Sciatic nerve (tissue), 2 donors: Measurements from ENCODE around the gene TSSC4. TPM values are rescaled to one million over a fixed set of nuclear protein-coding genes. Genes with fewer than 3 reads are reported as not detected.

ENCODE experiments used
- ATAC-seq: fragments of 200-7000 bp; cut with Tn5 transposase; one replicate; pipeline ENCODE4 v1.9.1; 2020; ENCODE audit warnings: mild to moderate bottlenecking, moderate library complexity
- DNase-seq: peaks from one replicate; pipeline ENCODE4 v3.0.0-alpha.2; 2020; ENCODE audit warnings: low spot score
- intact Hi-C: fragments of 100-400 bp; cut with DNase I; formaldehyde crosslinking; loops from one replicate; pipeline ENCODE4 v1.14.2; 2022
- total RNA-seq: library from RNA; stranded (reverse); fragmentation: NEBNext Ultra II Directional; extraction: Animal tissue kit (Norgen Biotek cat#: 25700); gene quantifications from one replicate; pipeline ENCODE4 v1.2.1, GENCODE V29; 2021
- donor health status: DM: no; HTN: no; CAD: no.
- donor health status: DM: no; HTN: no; CAD: no.

The TSSC4 gene
- total RNA-seq, 1 donor from 2014 or later, result 41.0 TPM

DNA sequence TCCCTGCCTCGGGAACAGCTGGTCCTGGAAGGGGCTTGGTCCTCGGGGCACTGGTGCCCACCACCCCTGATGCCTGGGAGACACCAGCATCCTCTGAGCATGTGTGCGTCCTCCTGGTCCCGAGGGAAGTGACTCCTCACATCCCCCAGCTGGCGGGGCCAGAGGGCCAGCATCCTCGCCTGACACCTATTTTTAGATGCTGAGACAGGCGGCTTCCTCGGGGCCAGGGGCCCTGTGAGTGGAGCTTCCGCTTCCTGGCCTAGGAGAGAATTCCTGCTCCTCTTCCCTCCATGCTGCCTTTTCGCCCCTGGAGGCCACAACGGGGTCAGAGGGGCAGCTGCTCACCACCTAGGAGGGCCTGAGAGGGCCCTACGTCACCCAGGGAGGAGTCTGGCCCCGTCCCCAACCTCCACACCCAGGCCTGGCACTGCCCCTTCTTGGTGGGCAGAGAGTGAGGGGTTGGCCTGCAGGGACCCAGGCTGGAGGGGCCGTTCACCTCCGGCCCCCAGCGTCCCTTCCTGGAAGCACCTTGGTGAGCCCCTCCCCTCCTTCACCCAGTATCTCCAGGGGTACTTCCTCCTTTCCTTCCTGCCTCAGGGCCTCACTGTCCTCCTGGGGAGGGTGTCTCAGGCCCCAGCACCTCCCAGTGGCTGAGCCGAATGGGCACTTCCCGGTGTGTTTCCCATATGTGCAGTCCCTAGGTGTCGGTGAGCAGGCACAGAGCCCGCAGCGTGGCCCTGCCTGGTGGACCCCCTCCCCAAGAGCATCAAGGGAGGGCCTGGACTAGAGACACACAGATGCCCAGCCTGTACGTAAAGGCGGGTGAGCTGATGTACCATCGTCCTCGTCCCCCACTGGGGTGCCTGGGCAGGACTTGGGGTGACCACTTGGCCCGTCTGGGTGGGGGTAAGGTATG, 17.4 kb upstream of the TSSC4 start:
- ATAC-seq, result peak; percentile 14
- intact Hi-C loops, result loop anchor here (10.0 kb wide), 1 partner anchor 1638 kb away; the partner anchor contains the start of gene TALDO1
- DNase-seq, result no peak

DNA sequence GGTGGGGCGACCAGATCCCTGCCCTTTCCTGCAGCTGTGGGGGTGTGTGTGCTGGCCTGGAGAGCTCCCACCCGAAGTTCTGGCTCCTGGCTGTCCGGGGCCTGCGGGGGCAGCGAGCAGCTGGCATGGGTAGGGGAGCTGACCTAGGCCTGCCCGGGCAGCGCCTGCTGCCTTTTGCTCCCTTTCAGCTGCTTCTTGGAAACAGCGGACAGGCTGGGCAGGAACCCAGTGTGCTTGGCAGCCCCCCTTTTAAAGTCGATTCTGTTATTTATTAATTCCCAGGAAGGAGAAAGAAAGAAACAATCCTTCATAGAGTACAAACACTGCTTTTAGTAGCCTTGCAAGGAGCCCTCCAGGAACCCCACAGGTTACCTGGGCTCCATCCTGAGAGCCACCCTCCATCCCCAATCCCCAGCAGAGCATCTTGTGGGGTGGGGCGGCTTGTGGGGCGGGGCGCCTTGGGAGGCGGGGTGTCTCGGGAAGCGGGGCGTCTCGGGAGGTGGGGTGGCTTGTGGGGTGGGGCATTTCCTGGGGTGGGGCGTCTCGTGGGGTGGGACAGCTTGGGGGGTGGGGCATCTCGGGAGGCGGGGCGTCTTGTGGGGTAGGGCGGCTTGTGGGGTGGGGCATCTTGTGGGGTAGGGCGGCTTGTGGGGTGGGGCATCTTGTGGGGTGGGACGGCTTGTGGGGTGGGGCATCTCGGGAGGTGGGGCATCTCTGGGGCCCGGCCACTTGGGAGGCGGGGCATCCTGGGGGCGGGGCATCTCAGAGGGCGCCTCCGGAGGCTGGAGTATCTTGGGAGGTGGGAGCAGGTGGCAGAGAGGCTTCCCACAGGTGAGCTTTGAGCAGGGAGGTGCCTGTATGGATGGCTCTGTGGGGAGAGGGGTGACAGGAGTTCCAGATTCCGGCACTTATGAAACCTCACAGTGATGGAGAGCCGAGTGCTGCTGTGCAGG, 16.4 kb upstream of the TSSC4 start:
- DNase-seq, result no peak
- intact Hi-C loops, result loop anchor here (10.0 kb wide), 1 partner anchor 1639 kb away; the partner anchor contains the start of gene TALDO1
- peak; percentile 31 for ATAC-seq

DNA sequence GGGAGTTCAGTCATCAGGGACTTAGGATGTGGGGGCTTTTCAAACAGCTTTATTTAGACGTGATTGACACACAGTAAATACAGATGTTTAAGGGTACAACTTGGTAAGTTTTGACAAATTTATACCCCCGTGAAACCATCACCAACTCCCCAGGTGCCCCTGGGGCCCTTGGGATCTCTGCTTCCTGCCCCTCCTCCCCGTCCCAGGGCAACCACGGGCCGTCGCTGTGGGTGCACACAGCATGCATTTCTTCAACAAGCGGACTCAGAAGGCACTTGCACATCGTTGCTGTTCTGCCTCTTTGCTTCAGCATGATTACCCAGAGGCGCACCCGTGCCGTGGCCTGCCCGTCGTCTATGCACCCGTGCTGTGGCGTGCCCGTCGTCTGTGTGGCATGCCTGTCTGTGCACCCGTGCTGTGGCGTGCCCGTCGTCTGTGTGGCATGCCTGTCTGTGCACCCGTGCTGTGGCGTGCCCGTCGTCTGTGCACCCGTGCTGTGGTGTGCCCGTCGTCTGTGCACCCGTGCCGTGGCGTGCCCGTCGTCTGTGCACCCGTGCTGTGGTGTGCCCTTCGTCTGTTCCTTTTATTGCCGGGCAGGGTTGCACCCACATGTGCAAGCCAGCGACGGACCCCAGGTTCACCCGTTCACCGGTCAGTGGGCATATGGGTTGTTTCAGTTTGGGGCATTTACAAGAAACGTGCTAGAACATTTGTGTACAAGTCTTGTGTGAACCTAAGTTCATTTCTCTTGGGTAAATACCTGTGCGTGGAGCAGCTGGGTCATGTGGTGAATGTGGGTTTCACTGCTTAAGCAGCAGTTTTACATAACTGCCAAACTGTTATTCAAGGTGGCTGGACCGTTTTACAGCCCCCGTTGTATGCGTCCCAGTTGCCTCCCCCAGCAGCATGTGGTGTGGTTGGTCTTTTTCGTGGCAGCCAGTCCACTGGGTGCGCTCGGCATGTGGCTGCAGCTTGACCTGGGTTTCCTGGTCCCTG, 15.1 kb upstream of the TSSC4 start:
- DNase-seq, result no peak
- intact Hi-C loops, result loop anchor here (10.0 kb wide), 1 partner anchor 1641 kb away; the partner anchor contains the start of gene TALDO1
- ATAC-seq, result no peak

DNA sequence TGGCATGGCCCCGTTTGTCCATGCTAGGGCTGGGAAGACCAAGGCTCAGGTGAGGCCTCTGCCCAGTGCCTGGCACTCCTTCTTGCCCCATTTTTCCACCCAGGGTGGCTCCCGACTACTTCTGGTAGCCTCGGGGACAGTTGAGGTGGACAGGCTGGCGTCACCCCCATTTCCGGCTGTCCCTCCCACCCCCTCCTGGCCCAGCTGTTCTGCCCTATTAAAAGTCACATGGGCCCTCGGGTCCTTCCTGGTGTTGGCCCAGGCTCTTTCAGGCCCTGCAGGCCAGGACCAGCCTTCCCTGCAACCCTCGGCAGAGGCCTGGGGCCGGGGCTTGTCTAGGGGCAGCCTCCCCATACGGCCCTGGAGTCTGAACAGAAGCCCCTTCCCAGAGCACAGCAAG, 14.0 kb upstream of the TSSC4 start:
- DNase-seq (no peak), ATAC-seq (no peak)
- intact Hi-C loops, result loop anchor here (10.0 kb wide), 1 partner anchor 1642 kb away; the partner anchor contains the start of gene TALDO1

DNA sequence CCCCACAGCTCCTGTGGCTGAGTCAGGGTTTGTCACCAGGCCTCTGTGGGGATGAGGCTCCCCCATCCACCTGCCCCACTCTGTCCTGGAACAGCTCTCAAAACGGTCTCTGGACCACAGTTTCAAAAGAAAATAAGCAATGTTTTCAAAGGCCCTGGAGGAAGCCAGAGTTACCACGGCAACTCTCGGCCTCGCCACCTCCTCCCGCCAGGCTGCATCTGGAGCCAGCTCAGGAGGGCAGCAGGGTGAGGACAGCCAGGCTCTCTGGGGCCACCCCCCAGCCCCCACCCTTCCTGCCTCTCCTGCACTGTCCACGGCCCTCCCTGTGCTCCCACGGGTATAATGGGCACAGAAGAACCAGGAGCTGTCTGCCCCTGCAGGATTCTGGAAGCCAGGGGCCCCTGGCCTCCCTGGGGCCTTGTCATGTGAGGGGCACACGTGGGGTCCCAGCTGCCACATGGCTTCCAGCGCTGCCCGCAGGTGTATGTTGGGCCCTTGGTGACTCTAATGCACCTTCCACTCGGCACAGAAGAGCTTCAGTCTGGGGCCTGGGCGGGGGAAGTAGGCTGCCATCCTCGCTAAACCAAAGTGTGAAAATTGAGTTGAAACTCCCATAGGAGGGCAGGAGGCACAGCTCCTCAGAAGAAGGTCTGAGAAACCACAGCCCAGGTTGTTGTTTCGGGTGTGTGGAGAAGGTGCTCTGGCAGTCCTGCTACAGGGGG, 13.1 kb upstream of the TSSC4 start:
- DNase-seq, result no peak
- intact Hi-C loops, result loop anchor here (10.0 kb wide), 1 partner anchor 1643 kb away; the partner anchor contains the start of gene TALDO1
- peak; percentile 19 for ATAC-seq

DNA sequence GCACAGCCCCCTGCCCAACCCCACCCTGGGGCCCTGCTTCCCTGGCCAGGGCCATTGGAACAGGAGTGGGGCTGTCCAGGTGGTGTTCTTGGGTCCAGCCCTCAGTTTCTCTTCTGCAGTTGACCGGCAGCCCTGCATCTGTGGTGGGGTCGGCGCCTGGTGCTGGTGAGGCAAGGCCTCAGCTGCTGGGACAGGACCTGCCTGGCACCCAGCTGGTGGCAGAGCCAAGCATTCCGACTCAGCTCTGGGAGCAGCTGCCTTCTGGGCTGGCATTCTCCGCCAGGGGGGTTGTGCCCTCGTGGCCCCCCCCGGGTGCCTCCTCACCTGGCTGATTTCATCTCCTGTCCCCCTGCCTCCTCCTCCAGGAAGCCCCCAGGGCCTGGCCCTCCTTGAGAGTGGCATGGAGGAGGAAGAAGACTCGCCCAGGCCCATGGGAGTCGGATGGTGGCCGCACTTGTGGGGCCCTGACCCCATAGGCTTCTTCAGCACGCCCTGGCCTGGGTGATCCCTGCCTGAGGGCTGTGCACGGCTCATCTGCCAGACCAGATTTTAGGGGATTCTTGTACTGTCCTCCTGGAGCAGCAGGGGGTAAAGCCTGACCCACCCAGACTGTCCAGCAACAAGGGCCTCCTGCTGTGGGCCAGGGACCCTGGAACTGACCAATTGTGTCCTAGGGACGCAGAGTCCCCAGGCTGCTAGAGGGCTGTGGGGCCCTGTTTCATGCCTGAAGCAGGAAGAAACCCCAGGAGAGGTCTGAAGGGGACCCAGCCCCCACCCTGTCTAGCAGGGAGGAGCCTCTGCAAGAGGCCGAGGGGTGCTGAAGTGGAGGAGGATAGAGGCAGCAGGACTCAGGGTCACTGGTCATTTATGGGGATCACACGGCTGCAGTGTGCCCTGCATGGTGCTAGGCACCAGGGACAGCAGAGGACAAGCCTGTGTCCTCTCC, 11.8 kb upstream of the TSSC4 start:
- DNase-seq (no peak), ATAC-seq (no peak)
- intact Hi-C loops, result loop anchor here (10.0 kb wide), 1 partner anchor 1644 kb away; the partner anchor contains the start of gene TALDO1

DNA sequence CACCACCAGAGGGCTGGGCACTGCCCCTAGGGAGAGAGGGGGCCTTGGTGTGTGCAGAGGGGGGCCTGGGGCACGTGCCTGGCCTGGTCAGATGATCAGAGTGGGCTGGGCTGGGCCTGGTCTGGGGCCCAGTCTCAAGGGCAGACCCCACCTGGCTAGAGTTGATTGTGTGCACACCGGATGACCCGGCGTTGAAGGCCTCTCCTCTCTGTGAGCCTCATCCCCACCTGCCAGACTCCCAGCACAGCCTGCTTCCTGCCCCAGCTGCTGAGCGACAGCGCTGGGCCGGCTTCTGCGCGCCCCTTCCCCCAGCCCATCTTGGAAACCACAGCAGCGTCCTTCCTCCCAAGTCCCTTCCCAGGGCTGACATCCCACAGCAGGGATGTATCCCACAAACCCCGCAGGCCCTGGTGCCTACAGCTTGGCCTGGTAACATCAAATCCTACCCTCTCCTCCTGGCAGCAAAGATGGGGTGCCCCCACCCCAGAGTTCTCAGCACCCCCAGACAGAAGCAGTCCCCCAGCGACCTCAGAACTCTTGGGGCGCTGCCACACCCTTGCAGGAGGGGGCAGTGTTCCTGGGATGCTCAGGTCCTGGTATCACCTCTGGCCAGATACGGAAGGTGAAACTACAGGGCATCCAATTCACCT, 11.0 kb upstream of the TSSC4 start:
- no peak for ATAC-seq
- no peak for DNase-seq
- intact Hi-C loops, result loop anchor here (10.0 kb wide), 1 partner anchor 1645 kb away; the partner anchor contains the start of gene TALDO1

DNA sequence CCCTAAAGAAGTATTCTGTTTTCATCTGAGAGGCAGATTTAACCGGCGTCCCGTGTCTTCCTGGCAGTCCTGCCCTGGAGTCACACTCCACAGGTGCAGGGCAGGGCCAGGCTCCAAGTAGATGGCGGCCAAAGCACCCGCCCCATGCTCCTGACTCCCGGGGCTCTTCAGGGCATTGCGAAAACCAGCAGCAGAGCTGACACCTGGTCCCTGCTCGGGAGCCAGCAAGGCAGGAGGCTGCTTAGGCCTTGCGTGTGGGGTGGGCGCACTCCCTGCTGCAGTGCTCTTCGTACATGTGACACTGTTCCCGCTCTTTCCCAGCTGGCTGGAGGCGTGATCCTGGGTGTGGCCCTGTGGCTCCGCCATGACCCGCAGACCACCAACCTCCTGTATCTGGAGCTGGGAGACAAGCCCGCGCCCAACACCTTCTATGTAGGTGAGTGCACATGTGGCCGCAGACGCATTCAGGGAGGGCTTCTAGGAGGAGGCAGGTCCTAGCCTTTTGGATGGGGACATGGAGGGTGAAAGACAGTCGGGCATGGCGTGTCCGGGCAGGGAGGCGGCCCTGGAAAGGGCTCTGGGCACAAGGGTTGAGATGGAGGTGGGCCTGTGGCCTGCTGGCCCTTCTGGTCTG, 10.3 kb upstream of the TSSC4 start:
- peak; percentile 2 for ATAC-seq
- intact Hi-C loops, result no loop called here
- no peak for DNase-seq

DNA sequence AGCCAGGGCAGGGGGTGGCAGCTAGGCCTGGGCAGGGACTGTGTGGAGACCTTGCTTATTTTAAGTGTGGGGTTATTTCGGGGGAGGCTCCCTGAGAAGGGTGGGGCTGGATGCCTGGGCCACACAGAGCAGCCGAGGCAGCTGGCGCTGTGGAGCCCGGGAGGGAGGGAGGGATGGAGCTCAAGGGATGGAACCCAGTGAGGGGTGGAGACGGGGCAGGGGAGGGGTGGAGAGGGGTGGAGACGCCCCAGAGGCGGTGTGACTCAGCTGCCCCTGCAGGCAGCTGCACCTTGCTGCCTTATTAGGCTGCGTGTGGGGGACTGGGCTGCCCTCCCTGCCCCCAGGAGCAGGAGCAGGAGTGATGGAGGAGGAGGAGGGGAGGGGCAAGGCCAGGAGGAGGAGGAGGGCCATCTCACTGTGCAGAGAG, 9.8 kb upstream of the TSSC4 start:
- intact Hi-C loops, result no loop called here
- DNase-seq, result no peak
- ATAC-seq, result peak; percentile 58

DNA sequence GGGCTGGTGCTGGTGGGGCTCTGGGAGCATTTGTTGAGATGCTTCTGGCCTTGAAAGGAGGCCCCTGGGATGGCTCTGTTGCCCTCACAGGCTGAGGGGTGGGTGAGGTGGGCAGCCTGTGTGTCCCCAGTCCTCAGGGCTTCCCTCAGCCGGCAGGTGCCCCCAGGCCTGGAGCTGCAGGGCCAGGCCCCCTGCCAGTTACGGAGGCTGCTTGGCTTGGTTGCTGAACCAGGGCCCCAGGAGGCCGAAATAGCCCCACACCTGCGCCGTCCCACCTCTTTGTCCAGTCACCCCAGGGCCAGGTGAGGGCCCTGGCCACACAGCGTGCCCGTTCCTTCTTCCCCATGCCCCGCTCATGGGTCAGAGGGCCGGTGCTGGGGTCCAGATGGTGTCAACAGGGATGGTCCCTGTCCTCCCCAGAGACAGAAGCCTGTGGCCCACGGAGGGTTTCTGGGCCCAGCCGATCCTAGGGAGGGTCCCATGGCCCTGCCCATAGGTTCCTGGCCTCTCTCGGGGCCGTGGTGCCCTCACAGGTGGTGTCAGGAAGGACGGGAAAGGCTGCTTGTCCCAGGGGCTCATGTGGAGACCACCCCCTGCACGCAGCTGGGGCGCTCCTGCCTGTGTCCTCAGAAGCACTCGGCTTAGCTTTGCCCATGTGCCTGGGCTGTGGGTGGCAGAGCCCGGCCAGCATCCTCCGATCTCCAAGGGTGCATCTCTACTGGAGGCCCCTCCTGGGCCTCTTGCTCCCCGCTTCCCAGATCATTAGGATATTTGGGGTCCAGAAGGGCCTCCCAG, 9.2 kb upstream of the TSSC4 start:
- no peak for ATAC-seq
- intact Hi-C loops, result no loop called here

DNA sequence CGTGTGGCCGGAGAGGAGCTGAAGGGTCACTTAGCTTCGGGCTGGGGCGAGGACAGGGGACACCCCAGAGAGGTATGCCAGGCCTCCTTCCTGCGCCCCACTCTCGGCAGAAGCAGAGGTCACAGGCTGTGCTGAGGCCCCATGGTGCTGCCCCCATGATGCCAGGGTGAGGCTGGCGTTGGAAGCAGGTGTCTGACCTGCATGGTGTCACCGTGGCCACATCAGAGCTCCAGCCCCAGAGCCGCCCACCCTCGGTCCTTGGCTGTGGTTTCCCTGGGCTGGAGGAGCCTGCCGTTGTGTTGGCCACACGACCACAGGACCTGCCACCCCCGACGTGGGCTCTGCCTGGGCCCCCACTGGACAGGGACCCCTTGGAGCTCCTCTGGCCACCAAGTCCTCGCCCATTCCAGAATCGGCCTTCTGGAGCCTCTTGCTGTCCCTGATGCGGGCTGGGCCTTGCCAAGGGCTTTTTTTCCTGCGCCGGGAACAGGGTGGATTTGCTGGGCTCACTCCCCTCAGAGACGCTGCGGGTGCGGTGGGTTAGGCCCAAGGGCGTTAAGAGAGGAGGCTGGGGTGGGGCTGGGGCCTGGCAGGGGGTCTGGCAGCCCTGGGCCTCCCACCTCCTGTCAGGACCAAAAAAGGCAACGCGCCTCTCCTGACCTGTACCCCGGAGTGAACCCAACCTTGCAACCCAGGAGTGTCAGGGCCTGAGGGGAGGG, 8.2 kb upstream of the TSSC4 start:
- ATAC-seq (no peak), DNase-seq (no peak)
- intact Hi-C loops, result no loop called here

More for the DNA sequence above, 9.2 kb upstream of the TSSC4 start:
- DNase-seq, result no peak

DNA sequence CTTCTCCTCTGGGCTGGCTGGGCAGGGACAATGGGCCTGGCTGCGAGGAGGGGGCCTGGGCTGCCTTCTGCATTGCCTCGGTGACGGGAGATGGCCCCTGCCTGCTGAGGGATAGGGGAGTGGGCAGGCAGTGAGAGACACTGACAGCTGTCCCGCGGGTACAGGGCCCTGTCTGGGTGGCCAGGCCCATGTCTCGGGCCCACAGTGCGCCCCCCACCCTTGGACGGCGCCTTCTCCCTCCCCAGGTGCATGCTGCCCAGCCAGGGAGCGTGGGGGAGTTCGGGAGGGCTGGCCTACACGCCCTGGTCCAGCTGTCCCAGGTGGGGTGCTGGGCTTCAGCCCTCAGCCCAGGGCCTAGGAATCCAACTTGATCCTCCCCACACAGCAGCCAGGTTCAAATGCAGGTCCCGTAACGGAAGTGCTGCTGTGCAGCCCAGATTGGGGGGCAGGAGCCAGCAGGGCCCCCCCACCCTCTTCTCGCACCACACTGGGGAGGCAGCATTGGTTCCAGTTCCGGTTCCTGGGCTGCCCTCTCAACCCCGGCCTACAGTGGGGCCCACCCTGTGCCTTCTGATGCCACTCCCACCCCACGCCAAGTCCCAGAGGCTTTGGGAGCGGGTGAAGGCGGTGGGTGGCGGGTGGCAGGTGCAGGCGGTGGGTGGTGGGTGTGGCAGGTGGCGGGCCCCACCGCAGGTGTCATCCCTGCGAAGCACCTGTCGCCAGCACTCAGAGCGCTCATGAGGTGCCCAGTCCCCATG, 7.3 kb upstream of the TSSC4 start:
- intact Hi-C loops, result no loop called here
- ATAC-seq (no peak), DNase-seq (no peak)
